HUES6 (cell line): ENCODE results near the gene LGI2.

Experiments
- H3K27ac ChIP-seq: 2 replicates; pipeline ENCODE4 v1.7.0; 2013; ENCODE audit warnings: low read depth, mild to moderate bottlenecking, low read length, inconsistent platforms
- H3K27me3 ChIP-seq: 2 replicates; pipeline ENCODE4 v1.6.1; 2013; ENCODE audit warnings: low read length; ENCODE audit not compliant: control insufficient read depth, insufficient read depth
- H3K36me3 ChIP-seq: 2 replicates; pipeline ENCODE4 v1.6.1; 2013; ENCODE audit warnings: low read length; ENCODE audit not compliant: control insufficient read depth, insufficient read depth
- H3K4me1 ChIP-seq: 2 replicates; pipeline ENCODE4 v1.6.1; 2013; ENCODE audit warnings: low read length; ENCODE audit not compliant: control insufficient read depth, insufficient read depth
- H3K4me3 ChIP-seq: 2 replicates; pipeline ENCODE4 v1.5.1; 2013; ENCODE audit warnings: low read depth, low read length
- H3K9ac ChIP-seq: one replicate; pipeline ENCODE4 v1.6.1; 2013; ENCODE audit warnings: mild to moderate bottlenecking, low read length
- H3K9me3 ChIP-seq: 2 replicates; pipeline ENCODE4 v1.6.1; 2013; ENCODE audit warnings: low read depth, low read length; ENCODE audit not compliant: control insufficient read depth, insufficient read depth

Gene LGI2

GRCh38 chr4:24978291-24979075 is 52.3 kb downstream of the LGI2 start:
- no peaks in the 10 kb centered on the region for H3K36me3 ChIP-seq
- no peak overlapping the region for H3K4me3 ChIP-seq
- H3K9ac ChIP-seq = no peak overlapping the region
- H3K27ac ChIP-seq = no peak overlapping the region
- H3K4me1 ChIP-seq = peaks cover 8% of the 10 kb centered on the region; the same call in 1 of the 2 replicates
- H3K27me3 ChIP-seq = no peaks in the 10 kb centered on the region
- no peaks in the 10 kb centered on the region for H3K9me3 ChIP-seq

- no peak overlapping the region for H3K4me3 ChIP-seq
- no peaks in the 10 kb centered on the region for H3K36me3 ChIP-seq
- H3K4me1 ChIP-seq = peaks cover 9% of the 10 kb centered on the region; the same call in 1 of the 2 replicates
- H3K9me3 ChIP-seq = no peaks in the 10 kb centered on the region
- H3K9ac ChIP-seq = no peak overlapping the region
- H3K27me3 ChIP-seq = no peaks in the 10 kb centered on the region
- H3K27ac ChIP-seq = no peak overlapping the region
Measured at GRCh38 chr4:24975510-24975909, 55.2 kb downstream of the LGI2 start.

- Histone ChIP-seq H3K9me3 (no peaks in the 10 kb centered on the region), H3K9ac (no peak overlapping the region), H3K4me1 (0 out of 2 replicates have a peak, but pooled peaks cover 6% of the 10 kb centered on the region), H3K4me3 (no peak overlapping the region), H3K27me3 (no peaks in the 10 kb centered on the region), H3K36me3 (no peaks in the 10 kb centered on the region), H3K27ac (no peak overlapping the region)
Measured at GRCh38 chr4:24973747-24974601, 56.8 kb downstream of the LGI2 start.

GRCh38 chr4:24973404-24973746 is 57.4 kb downstream of the LGI2 start:
- Histone ChIP-seq H3K4me1 (0 out of 2 replicates have a peak, but pooled peaks cover 6% of the 10 kb centered on the region), H3K27me3 (no peaks in the 10 kb centered on the region), H3K27ac (no peak overlapping the region), H3K9me3 (peaks cover 3% of the 10 kb centered on the region; the same call in 1 of the 2 replicates), H3K4me3 (no peak overlapping the region), H3K36me3 (no peaks in the 10 kb centered on the region), H3K9ac (no peak overlapping the region)

GRCh38 chr4:24971192-24971591 is 59.6 kb downstream of the LGI2 start:
- H3K36me3 ChIP-seq = no peaks in the 10 kb centered on the region
- H3K27ac ChIP-seq = no peak overlapping the region
- H3K27me3 ChIP-seq = no peaks in the 10 kb centered on the region
- peaks cover 16% of the 10 kb centered on the region for H3K9me3 ChIP-seq
- no peak overlapping the region for H3K4me3 ChIP-seq
- 0 out of 2 replicates have a peak, but pooled peaks cover 6% of the 10 kb centered on the region for H3K4me1 ChIP-seq
- H3K9ac ChIP-seq = no peak overlapping the region

GRCh38 chr4:24970635-24971034 is 60.1 kb downstream of the LGI2 start:
- H3K4me1 ChIP-seq = 0 out of 2 replicates have a peak, but pooled peaks cover 6% of the 10 kb centered on the region
- H3K27ac ChIP-seq = no peak overlapping the region
- no peak overlapping the region for H3K4me3 ChIP-seq
- H3K27me3 ChIP-seq = no peaks in the 10 kb centered on the region
- no peaks in the 10 kb centered on the region for H3K36me3 ChIP-seq
- peaks cover 22% of the 10 kb centered on the region for H3K9me3 ChIP-seq
- no peak overlapping the region for H3K9ac ChIP-seq

- H3K27ac ChIP-seq = no peak overlapping the region
- H3K4me3 ChIP-seq = no peak overlapping the region
- peaks cover 26% of the 10 kb centered on the region for H3K9me3 ChIP-seq
- 0 out of 2 replicates have a peak, but pooled peaks cover 6% of the 10 kb centered on the region for H3K4me1 ChIP-seq
- H3K27me3 ChIP-seq = no peaks in the 10 kb centered on the region
- H3K36me3 ChIP-seq = no peaks in the 10 kb centered on the region
- H3K9ac ChIP-seq = no peak overlapping the region
Measured at GRCh38 chr4:24970191-24970590, 60.6 kb downstream of the LGI2 start.

GRCh38 chr4:24969486-24969885 is 61.3 kb downstream of the LGI2 start:
- Histone ChIP-seq H3K4me1 (0 out of 2 replicates have a peak, but pooled peaks cover 6% of the 10 kb centered on the region), H3K9me3 (peaks cover 31% of the 10 kb centered on the region), H3K36me3 (no peaks in the 10 kb centered on the region), H3K4me3 (no peak overlapping the region), H3K9ac (no peak overlapping the region), H3K27me3 (no peaks in the 10 kb centered on the region), H3K27ac (no peak overlapping the region)

- 0 out of 2 replicates have a peak, but pooled peaks cover 6% of the 10 kb centered on the region for H3K4me1 ChIP-seq
- H3K9me3 ChIP-seq = peaks cover 34% of the 10 kb centered on the region
- no peak overlapping the region for H3K9ac ChIP-seq
- no peaks in the 10 kb centered on the region for H3K36me3 ChIP-seq
- no peak overlapping the region for H3K27ac ChIP-seq
- H3K27me3 ChIP-seq = no peaks in the 10 kb centered on the region
- no peak overlapping the region for H3K4me3 ChIP-seq
Measured at GRCh38 chr4:24968992-24969391, 61.8 kb downstream of the LGI2 start.

GRCh38 chr4:24968278-24968677 is 62.5 kb downstream of the LGI2 start:
- H3K9me3 ChIP-seq = peaks cover 42% of the 10 kb centered on the region
- no peak overlapping the region for H3K4me3 ChIP-seq
- no peaks in the 10 kb centered on the region for H3K27me3 ChIP-seq
- H3K27ac ChIP-seq = no peak overlapping the region
- H3K4me1 ChIP-seq = no peaks in the 10 kb centered on the region
- no peak overlapping the region for H3K9ac ChIP-seq
- H3K36me3 ChIP-seq = no peaks in the 10 kb centered on the region

- H3K4me3 ChIP-seq = no peak overlapping the region
- H3K4me1 ChIP-seq = no peaks in the 10 kb centered on the region
- H3K9ac ChIP-seq = no peak overlapping the region
- no peak overlapping the region for H3K27ac ChIP-seq
- peaks cover 46% of the 10 kb centered on the region for H3K9me3 ChIP-seq
- H3K36me3 ChIP-seq = no peaks in the 10 kb centered on the region
- no peaks in the 10 kb centered on the region for H3K27me3 ChIP-seq
Measured at GRCh38 chr4:24967346-24967745, 63.4 kb downstream of the LGI2 start.
